GM12892 (cell line): Measurements from ENCODE around the gene PLOD3.
"Not testable (repeated sequence)": the region's sequence is repeated elsewhere in the genome, so short reads cannot be mapped to it uniquely, and the experiment has no call there.

ENCODE experiments used
- DNase-seq: peaks from one replicate; pipeline ENCODE4 v3.0.0; 2011; ENCODE audit not compliant: insufficient read length
- FAIRE-seq: peaks from 2 replicates; lab custom pipeline; 2011; peaks lifted over from hg19 to GRCh38; lab: Jason Lieb, UNC
- POLR2A ChIP-seq: IDR thresholded peaks from 2 replicates; pipeline ENCODE4 v1.6.1; 2011; ENCODE audit warnings: low read depth, low read length, control low read depth
- POLR2AphosphoS5 ChIP-seq: IDR thresholded peaks from 2 replicates; pipeline ENCODE4 v1.6.1; 2011; ENCODE audit warnings: low read depth, low read length, control low read depth
- TAF1 ChIP-seq: IDR thresholded peaks from 2 replicates; pipeline ENCODE4 v1.6.1; 2011; ENCODE audit warnings: low read depth, mild to moderate bottlenecking, control low read depth, low read length, borderline replicate concordance

Gene PLOD3

DNA sequence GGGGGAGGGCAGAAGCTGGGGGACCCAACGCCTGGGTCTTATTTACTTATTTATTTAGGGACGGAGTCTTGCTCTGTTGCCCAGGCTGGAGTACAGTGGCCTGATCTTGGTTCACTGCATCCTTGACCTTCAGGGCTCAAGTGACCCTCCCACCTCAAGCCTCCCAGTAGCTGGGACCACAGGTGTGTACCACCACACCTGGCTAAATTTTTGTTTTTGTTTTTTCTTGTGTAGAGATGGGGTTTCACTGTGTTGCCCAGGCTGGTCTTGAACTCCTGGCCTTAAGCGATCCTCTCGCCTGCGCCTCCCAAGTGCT lies 14.8 kb downstream of the PLOD3 start:
- FAIRE-seq (no peak), DNase-seq (no peak)
- TF ChIP-seq POLR2AphosphoS5 (no peak), POLR2A (no peak), TAF1 (no peak)

DNA sequence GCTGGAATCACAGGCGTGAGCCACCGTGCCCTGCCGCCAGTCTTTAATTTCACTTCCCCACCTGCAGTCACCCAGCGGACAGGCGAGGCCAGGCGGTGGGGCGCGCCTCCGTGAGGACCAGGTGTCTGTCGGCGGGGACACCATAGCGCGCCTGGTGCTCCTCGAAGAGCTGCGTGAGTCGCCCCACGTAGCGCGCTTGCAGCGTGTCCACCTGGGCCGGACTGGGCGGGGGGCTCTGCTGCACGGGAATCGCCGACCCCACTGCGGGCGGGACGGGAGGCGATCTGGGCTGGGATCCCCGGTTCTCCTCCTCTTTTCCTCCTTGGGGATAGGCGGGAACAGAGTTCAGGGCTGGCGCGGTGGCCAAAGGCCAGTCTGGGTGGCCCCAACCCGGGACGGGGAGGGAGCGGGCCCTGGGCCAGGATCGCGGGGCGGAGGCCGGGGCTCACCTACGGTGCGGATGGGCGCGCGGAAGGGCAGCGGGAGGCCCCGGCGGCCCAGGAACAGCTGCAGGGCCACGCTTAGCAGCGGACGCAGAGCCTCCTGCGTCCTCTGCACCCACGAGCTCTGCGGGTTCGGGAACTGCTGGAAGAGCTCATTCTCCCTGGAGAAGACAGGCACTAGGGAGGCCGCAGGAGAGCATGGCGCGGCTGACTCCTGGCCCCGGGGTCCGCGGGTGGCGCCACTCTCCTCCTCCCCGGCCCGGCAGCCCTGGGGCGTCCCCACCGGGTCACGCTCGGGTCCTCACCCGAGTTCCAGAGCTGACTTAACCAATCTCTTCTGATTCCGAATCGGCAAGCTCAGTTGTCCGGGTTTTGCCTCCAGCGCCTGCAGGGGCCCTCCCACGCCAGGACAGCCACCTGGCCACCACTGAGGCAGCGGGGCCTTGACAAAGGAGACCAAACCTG lies 15.4 kb downstream of the PLOD3 start:
- no peak for TF ChIP-seq POLR2AphosphoS5
- no peak for TF ChIP-seq TAF1
- TF ChIP-seq POLR2A = no peak
- DNase-seq = no peak
- FAIRE-seq = no peak

DNA sequence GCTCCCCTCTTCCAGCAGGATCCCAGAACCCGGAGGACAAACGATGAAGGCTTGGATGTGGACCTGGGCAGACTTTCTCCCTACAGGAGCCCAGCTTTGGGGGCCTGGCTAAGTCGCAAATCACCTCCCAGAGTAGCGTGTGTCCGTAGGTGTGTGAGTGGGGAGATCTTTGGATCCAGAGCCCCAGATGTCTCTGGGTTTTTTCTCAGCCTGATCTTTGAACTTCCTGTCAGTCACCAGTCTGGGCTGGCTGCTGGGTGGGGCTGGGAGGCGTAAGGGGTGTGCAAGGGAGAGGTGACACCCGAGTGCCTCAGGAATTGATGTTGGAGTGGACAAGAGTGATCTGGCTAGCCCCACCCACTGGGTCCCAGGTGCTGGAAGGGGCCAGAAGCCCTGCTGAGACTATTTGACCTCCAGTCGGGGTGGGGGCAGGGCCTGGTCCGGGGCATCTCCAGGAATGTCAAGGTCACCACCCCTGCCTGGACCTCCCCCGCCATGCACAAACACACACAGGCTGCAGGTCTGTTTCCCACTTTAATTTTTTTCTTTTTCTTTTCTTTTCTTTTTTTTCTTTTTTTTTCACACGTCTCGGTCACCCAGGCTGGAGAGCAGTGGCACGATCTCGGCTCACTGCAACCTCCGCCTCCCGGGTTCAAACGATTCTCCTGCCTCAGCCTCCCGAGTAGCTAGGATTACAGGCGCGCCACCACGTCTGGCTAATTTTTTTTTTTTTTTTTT lies 16.4 kb downstream of the PLOD3 start, which contains the start of gene MOGAT3:
Gene MOGAT3 (minus strand): TSS at position 175 of the 738 bp plus-strand sequence. CDS start 182 bp downstream, outside the sequence.
- TF ChIP-seq POLR2A = no peak
- no peak for TF ChIP-seq POLR2AphosphoS5
- no peak for TF ChIP-seq TAF1
- DNase-seq (no peak), FAIRE-seq (no peak)

DNA sequence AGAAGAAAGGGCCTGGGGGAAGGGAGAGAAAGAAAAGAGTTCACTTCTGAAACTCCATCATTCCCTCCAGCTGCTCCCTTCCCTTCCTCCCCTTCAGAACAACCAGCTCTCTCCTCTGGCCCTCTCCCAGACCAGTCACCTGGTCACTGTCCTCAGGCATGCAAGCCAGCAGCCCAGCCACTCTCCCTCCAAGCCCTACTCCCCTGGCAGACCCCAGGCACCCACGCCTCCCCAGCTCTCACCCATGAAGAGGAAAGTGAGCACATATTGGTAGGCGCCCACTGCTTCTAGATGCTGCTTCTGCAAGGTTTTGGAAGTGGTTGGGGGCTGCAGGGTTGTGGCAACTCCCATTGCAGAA lies 16.9 kb downstream of the PLOD3 start:
- TF ChIP-seq POLR2A = no peak
- no peak for FAIRE-seq
- DNase-seq = no peak

DNA sequence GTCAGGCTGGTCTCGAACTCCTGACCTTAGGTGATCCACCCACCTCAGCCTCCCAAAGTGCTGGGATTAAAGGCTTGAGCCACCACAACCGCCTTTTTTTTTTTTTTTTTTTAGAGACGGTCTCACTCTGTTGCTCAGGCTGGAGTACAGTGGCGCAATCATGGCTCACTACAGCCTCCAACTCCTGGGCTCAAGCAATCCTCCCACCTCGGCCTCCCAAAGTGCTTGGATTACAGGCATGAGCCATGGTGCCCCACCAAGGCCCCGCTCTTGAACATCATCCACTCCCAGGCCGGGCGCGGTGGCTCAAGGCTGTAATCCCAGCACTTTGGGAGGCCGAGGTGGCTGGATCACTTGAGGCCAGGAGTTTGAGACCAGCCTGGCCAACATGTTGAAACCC lies 17.9 kb downstream of the PLOD3 start:
- not testable (repeated sequence) for DNase-seq, FAIRE-seq

DNA sequence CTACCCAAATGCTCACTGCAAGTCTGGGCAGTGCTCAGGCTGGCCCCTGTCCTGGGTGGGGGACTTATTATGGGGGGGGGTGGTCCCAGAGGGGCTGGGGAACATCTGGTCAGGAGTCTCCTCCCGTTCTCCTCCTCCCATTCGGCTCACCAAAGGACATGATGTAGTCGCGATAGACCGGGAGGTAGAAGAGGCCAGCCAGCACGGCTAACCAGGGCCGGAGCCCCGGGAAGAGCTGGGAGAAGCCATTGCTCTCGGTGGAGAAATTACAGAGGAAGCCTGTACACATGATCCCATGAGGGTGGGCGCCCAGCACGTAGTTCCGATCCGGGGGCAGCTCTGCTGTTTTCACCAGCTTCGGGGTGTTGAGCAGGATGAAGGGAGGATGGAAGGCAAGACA lies 18.9 kb downstream of the PLOD3 start:
- DNase-seq (no peak), FAIRE-seq (no peak)
- TF ChIP-seq POLR2A (no peak), TAF1 (no peak), POLR2AphosphoS5 (no peak)

DNA sequence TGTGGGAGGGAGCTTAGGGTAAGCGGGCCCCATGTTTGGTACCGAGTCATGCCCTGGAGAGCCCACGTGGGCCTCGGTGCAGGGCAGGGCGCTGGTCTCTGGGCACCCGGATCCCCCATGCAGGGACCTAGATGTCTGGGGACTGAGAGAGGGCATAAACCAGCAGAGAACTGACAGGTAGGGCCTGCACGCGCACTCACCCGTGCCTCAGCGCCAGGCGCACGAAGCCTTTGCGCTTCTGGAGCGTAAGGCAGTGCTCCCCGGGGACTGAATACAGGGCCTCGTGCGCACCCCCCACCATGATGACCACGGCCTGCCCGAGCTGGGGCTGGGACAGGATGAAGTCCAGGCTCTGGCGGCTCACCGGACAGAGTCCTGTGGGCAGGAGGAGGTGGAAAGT lies 19.4 kb downstream of the PLOD3 start:
- no peak for DNase-seq
- no peak for FAIRE-seq
- TF ChIP-seq POLR2A = no peak
- no peak for TF ChIP-seq TAF1
- no peak for TF ChIP-seq POLR2AphosphoS5

DNA sequence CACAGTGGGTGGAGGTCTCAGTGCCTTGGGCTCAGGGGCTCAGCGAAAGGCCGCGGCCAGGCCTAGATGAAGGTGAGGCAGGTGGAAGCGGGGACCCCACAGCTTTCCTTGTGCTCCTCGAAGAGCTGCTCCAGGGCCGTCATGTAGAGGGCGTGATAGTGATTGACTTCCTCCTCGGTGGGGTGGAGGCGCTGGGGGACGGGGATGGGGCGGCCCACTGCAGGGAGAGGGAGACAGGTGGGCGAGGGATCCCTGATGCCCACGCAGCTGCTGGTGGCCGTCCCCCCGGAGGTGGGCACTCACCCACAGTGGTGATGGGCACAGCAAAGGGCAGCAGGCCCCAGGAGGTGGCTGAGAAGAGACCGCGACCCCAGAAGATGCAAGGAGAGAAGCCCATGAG lies 21.5 kb downstream of the PLOD3 start:
- DNase-seq (no peak), FAIRE-seq (no peak)
- TF ChIP-seq POLR2A (no peak), POLR2AphosphoS5 (no peak), TAF1 (no peak)

DNA sequence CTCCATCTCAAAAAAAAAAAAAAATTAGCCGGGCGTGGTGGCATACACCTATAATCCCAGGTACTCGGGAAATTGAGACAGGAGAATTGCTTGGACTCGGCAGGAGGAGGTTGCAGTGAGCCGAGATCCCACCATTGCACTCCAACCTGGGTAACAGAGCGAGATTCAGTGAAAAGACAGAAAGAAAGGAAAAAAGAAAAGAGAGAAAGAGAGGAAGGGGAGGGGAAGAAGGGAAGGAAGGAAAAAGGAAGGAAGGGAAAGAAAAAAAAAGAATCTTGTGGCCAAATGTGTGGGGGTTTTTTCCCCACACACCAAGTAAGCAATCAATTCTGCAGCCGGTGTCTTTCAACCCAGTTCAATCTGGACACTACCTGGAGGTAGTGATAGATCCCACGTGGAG lies 28.3 kb downstream of the PLOD3 start:
- no peak for TF ChIP-seq TAF1
- no peak for TF ChIP-seq POLR2AphosphoS5
- no peak for TF ChIP-seq POLR2A
- no peak for FAIRE-seq
- no peak for DNase-seq

DNA sequence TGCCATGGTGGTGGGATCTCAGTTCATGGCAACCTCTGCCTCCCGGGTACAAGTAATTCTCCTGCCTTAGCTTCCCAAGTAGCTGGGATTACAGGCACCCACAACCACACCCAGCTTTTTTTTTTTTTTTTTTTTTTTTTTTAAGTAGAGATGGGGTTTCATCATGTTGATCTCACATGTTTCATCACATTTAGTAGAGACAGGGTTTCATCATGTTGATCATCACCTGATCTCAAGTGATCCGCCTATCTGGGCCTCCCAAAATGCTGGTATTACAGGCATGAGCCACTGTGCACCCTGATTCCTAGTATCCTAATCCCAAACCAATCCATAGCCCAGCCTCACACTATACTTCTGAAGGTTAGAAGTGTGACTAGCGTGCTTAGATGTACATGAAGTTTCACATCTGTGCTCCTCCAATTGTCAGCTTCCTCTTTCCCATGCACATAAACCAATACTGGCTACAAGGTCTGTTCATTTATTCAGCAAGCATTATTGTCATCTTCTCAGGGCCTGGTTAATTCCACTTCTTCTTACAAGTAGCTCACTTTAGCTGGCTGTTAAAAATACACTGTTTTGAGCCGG lies 30.4 kb downstream of the PLOD3 start:
- no peak for FAIRE-seq
- no peak for TF ChIP-seq POLR2AphosphoS5
- no peak for TF ChIP-seq POLR2A
- no peak for TF ChIP-seq TAF1
- DNase-seq = no peak

DNA sequence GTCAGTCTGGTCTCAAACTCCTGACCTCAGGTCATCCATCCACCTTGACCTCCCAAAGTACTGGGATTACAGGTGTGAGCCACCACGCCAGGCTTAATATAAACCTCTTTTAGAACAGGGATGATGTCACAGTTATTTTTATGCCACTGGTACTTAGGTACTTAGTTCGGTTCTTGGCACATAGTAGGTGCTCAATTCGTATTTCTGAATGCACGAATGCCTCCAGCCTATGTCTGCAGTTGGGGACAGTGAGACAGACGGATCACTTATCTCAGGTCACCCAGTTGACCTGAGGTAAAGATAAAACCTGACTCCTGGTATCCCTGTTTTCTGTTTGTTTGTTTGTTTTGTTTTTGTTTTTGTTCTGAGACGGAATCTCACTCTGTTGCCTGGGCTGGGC lies 31.2 kb downstream of the PLOD3 start:
- DNase-seq (no peak), FAIRE-seq (no peak)
- no peak for TF ChIP-seq POLR2AphosphoS5
- TF ChIP-seq POLR2A = no peak
- TF ChIP-seq TAF1 = no peak
